Gastroesophageal sphincter (tissue), 2 donors: Measurements from ENCODE around the gene CHCHD10.

Experiments
- POLR2A ChIP-seq, 2 donors: fragments of 450-650 bp; IDR thresholded peaks; one replicate each; pipeline ENCODE4 v1.6.1; 2017; ENCODE audit warnings: antibody characterized with exemption in 2 of 2, mild to moderate bottlenecking in 2 of 2, moderate library complexity in 1 of 2
- POLR2AphosphoS5 ChIP-seq: sonication (generic); formaldehyde crosslinking; IDR thresholded peaks from one replicate; pipeline ENCODE4 v1.6.1; 2017; ENCODE audit warnings: antibody characterized with exemption

- TF ChIP-seq POLR2A (IDR thresholded peaks at IDR 0.05) (no peak), POLR2AphosphoS5 (no peak)
These were observed 37.1 kb upstream of the CHCHD10 start for GRCh38 chr22:23804781-23805291.
